ENCODE data around the gene CHAD.

DNA sequence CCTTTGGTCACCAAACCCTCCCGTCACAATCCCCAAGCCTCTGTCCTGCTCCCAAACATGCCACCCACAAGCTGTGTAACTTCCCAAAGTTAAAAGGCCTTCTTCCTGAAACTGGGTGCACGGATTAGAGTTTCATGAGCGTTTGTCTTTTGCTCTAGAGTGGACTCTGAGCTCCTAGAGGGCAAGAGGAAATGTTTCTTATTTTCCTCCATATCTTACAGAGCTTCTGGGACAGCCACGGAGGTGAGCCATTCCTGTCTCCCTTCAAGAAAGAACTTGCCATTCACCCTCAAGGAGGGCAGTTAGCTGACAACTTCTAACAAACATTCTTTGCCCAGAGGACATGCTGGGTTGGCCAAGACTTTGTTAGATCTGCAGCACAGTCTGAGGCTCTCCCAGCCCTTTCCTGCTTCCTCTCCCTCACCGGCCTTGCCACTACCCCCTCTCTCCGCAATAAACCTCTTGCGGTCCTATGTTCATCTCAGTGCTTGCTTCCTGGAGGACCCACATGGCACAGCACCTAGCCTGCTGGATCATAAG lies 37.0 kb upstream of the CHAD start:
- no peak for TF ChIP-seq CTCF (IDR thresholded peaks at IDR 0.05; ENCODE audit: low read length)
- TF ChIP-seq EZH2 (optimal IDR thresholded peaks at IDR 0.05; ENCODE audit: low read depth, low read length), result no peak
- no peak for TF ChIP-seq EZH2phosphoT487 (IDR thresholded peaks at IDR 0.05; ENCODE audit: low read length)
